Tibial nerve (tissue), 4 donors: Measurements from ENCODE around the gene KRT82.

Source experiments
- EP300 ChIP-seq, 2 donors: sonication (generic); formaldehyde crosslinking; IDR thresholded peaks; one replicate each; pipeline ENCODE4 v1.6.1; 2017; ENCODE audit warnings: antibody characterized with exemption in 2 of 2, mild to moderate bottlenecking in 1 of 2
- POLR2A ChIP-seq, 2 donors: fragments of 450-650 bp; IDR thresholded peaks; one replicate each; pipeline ENCODE4 v1.6.1; 2017; ENCODE audit warnings: antibody characterized with exemption in 2 of 2, mild to moderate bottlenecking in 2 of 2, moderate library complexity in 2 of 2
- TF ChIP-seq, protein P1 (sequence below), 5 experiments: fragments of 200-600 bp in 3 of 5; fragments of 450-650 bp in 2 of 5; sonication (generic) in 3 of 5; IDR thresholded peaks; one replicate each; pipeline ENCODE4 v1.5.1; 2016 to 2019; ENCODE audit warnings: antibody characterized with exemption in 5 of 5, mild to moderate bottlenecking in 3 of 5, moderate library complexity in 2 of 5

- TF ChIP-seq, protein P1, sequence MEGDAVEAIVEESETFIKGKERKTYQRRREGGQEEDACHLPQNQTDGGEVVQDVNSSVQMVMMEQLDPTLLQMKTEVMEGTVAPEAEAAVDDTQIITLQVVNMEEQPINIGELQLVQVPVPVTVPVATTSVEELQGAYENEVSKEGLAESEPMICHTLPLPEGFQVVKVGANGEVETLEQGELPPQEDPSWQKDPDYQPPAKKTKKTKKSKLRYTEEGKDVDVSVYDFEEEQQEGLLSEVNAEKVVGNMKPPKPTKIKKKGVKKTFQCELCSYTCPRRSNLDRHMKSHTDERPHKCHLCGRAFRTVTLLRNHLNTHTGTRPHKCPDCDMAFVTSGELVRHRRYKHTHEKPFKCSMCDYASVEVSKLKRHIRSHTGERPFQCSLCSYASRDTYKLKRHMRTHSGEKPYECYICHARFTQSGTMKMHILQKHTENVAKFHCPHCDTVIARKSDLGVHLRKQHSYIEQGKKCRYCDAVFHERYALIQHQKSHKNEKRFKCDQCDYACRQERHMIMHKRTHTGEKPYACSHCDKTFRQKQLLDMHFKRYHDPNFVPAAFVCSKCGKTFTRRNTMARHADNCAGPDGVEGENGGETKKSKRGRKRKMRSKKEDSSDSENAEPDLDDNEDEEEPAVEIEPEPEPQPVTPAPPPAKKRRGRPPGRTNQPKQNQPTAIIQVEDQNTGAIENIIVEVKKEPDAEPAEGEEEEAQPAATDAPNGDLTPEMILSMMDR (IDR thresholded peaks at IDR 0.05): no peak
- TF ChIP-seq POLR2A (IDR thresholded peaks at IDR 0.05) (no peak), EP300 (IDR thresholded peaks at IDR 0.05) (no peak)
These were observed at the start of gene KRT82 for GRCh38 chr12:52405922-52406385.
